NK-92 (cell line): ENCODE measurements around the gene HOXB5.

Source experiments
- DNase-seq: peaks from one replicate; lab custom pipeline; 2025; ENCODE audit not compliant: unreplicated experiment; lab: John Stamatoyannopoulos, UW

Gene HOXB5

GRCh38 chr17:48593126-48593829, at the start of gene HOXB5:
Gene HOXB5, minus strand, starts transcription at chr17:48593779. Its CDS starts 97 bp downstream, at chr17:48593682.
- DNase-seq: no peak

GRCh38 chr17:48642843-48643696, 49.5 kb upstream of the HOXB5 start:
- no peak for DNase-seq

- no peak for DNase-seq
Observed at GRCh38 chr17:48642059-48642842, 48.7 kb upstream of the HOXB5 start.

- DNase-seq: no peak
Observed at GRCh38 chr17:48641541-48642058, 48.0 kb upstream of the HOXB5 start.

GRCh38 chr17:48640858-48641180, 47.2 kb upstream of the HOXB5 start:
- DNase-seq: no peak

GRCh38 chr17:48639982-48640857, 46.6 kb upstream of the HOXB5 start:
- no peak for DNase-seq

GRCh38 chr17:48639136-48639535, 45.6 kb upstream of the HOXB5 start:
- DNase-seq: no peak

GRCh38 chr17:48637323-48638260, 44.0 kb upstream of the HOXB5 start:
- DNase-seq: no peak

- no peak for DNase-seq
Observed at GRCh38 chr17:48636177-48637018, 42.8 kb upstream of the HOXB5 start.

- no peak for DNase-seq
Observed at GRCh38 chr17:48634493-48635208, 41.1 kb upstream of the HOXB5 start.

GRCh38 chr17:48633266-48633677, 39.7 kb upstream of the HOXB5 start:
- no peak for DNase-seq

- DNase-seq: no peak
Observed at GRCh38 chr17:48632579-48633265, 39.1 kb upstream of the HOXB5 start.

- DNase-seq: no peak
Observed at GRCh38 chr17:48631693-48632578, 38.4 kb upstream of the HOXB5 start.

GRCh38 chr17:48630925-48631692, 37.5 kb upstream of the HOXB5 start:
- no peak for DNase-seq
